22Rv1 (cell line): ENCODE results near the gene STIL.

Experiments
- ZFX ChIP-seq: fragments of 450-650 bp; IDR thresholded peaks from 2 replicates; pipeline ENCODE4 v1.6.1; 2017; ENCODE audit warnings: antibody characterized with exemption, borderline replicate concordance
- TF ChIP-seq, protein P1 (sequence below): fragments of 450-650 bp; IDR thresholded peaks from 2 replicates; pipeline ENCODE4 v1.5.1; 2017; ENCODE audit warnings: mild to moderate bottlenecking

DNA sequence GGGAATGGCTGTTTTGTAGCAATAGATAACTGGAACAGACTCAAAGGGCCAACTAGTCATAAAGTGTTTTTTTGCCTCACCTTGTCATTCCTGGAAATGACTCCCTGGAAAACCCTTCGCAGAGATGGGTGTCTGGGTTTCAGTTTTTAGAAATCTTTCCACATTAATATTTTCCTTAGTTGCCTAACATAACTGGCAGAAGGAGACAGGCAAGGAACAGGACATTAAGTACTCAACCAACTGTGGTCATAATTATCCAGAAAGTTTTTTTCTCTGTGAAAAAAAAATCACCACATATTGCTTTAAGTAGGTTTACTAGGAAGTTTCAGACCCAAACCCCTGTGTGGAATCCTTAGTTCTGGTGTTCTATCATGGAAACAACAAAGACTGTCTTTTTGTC, 16.3 kb upstream of the STIL start:
- TF ChIP-seq, protein P1, sequence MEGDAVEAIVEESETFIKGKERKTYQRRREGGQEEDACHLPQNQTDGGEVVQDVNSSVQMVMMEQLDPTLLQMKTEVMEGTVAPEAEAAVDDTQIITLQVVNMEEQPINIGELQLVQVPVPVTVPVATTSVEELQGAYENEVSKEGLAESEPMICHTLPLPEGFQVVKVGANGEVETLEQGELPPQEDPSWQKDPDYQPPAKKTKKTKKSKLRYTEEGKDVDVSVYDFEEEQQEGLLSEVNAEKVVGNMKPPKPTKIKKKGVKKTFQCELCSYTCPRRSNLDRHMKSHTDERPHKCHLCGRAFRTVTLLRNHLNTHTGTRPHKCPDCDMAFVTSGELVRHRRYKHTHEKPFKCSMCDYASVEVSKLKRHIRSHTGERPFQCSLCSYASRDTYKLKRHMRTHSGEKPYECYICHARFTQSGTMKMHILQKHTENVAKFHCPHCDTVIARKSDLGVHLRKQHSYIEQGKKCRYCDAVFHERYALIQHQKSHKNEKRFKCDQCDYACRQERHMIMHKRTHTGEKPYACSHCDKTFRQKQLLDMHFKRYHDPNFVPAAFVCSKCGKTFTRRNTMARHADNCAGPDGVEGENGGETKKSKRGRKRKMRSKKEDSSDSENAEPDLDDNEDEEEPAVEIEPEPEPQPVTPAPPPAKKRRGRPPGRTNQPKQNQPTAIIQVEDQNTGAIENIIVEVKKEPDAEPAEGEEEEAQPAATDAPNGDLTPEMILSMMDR: no peak
- no peak for TF ChIP-seq ZFX
